Cardiac muscle cell (in vitro differentiated cells and primary cell): ENCODE data around the gene ABCG2. TPM values are rescaled to one million over a fixed set of nuclear protein-coding genes. Genes with fewer than 3 reads are reported as not detected.

Experiments
- DNase-seq, 2 donors: peaks; one replicate each; pipeline versions ENCODE4 v3.0.0 to v3.0.0-alpha.2; 2010 to 2017; ENCODE audit warnings: low read depth in 1 of 2, low spot score in 1 of 2
- H3K27ac ChIP-seq: fragments of 200-600 bp; sonication (generic); 2 replicates; pipeline ENCODE4 v1.5.1; 2016
- H3K27me3 ChIP-seq: fragments of 200-600 bp; sonication (generic); 2 replicates; pipeline ENCODE4 v1.6.0; 2016; ENCODE audit warnings: control low read depth
- H3K36me3 ChIP-seq: fragments of 200-600 bp; sonication (generic); 2 replicates; pipeline ENCODE4 v1.5.1; 2016; ENCODE audit warnings: control low read depth
- H3K4me1 ChIP-seq: fragments of 200-600 bp; sonication (generic); 2 replicates; pipeline ENCODE4 v1.8.1; 2017; ENCODE audit warnings: low read depth, mild to moderate bottlenecking, mixed run types
- H3K4me3 ChIP-seq: fragments of 200-600 bp; sonication (generic); 2 replicates; pipeline ENCODE4 v1.5.1; 2016; ENCODE audit warnings: mild to moderate bottlenecking
- H3K9me3 ChIP-seq: fragments of 200-600 bp; sonication (generic); 2 replicates; pipeline ENCODE4 v1.5.1; 2017; ENCODE audit warnings: low read depth, mild to moderate bottlenecking, control low read depth
- CTCF ChIP-seq: IDR thresholded peaks from 2 replicates; pipeline ENCODE4 v1.5.1; 2012; ENCODE audit warnings: low read depth, mild to moderate bottlenecking, low read length
- polyA plus RNA-seq: library from polyadenylated mRNA; unstranded; fragments of >200 nt; fragmentation: Nextera tagmentation; extraction: Ambion mirVana; gene quantifications from 2 replicates; pipeline ENCODE4 v1.2.1, GENCODE V29; 2016
- total RNA-seq: library from RNA; depleted of rRNA; stranded (reverse); fragments of >200 nt; gene quantifications from 2 replicates; pipeline ENCODE4 v1.2.3, GENCODE V29; 2016

Gene ABCG2
- total and polyA plus RNA-seq, 2 experiments from 2014 or later = not detected

- H3K9me3 ChIP-seq = no peaks in the 10 kb centered on the region
- DNase-seq = no peak
- H3K4me1 ChIP-seq = no peaks in the 10 kb centered on the region
- H3K36me3 ChIP-seq = no peaks in the 10 kb centered on the region
- no peaks in the 10 kb centered on the region for H3K27me3 ChIP-seq
- no peak overlapping the region for H3K27ac ChIP-seq
- H3K4me3 ChIP-seq = no peak overlapping the region
- no peak for TF ChIP-seq CTCF
Measured at GRCh38 chr4:88144048-88144447, 14.4 kb downstream of the ABCG2 start.

- Histone ChIP-seq H3K4me3 (no peak overlapping the region), H3K4me1 (no peaks in the 10 kb centered on the region), H3K36me3 (no peaks in the 10 kb centered on the region), H3K27me3 (no peaks in the 10 kb centered on the region), H3K27ac (no peak overlapping the region), H3K9me3 (no peaks in the 10 kb centered on the region)
- peak in 1 of 2 donors; percentile 28 for DNase-seq
- no peak for TF ChIP-seq CTCF
Measured at GRCh38 chr4:88143504-88143903, 14.9 kb downstream of the ABCG2 start.

- no peak for TF ChIP-seq CTCF
- Histone ChIP-seq H3K9me3 (no peaks in the 10 kb centered on the region), H3K27ac (no peak overlapping the region), H3K36me3 (no peaks in the 10 kb centered on the region), H3K27me3 (no peaks in the 10 kb centered on the region), H3K4me1 (no peaks in the 10 kb centered on the region), H3K4me3 (no peak overlapping the region)
- DNase-seq = peak in 1 of 2 donors; percentile 75
Measured at GRCh38 chr4:88138561-88138960, 19.9 kb downstream of the ABCG2 start.

GRCh38 chr4:88137112-88137511, 21.3 kb downstream of the ABCG2 start:
- Histone ChIP-seq H3K27me3 (no peaks in the 10 kb centered on the region), H3K9me3 (no peaks in the 10 kb centered on the region), H3K36me3 (no peaks in the 10 kb centered on the region), H3K4me3 (no peak overlapping the region), H3K4me1 (no peaks in the 10 kb centered on the region), H3K27ac (no peak overlapping the region)
- TF ChIP-seq CTCF = no peak
- DNase-seq = no peak

- H3K4me1 ChIP-seq = no peaks in the 10 kb centered on the region
- no peaks in the 10 kb centered on the region for H3K27me3 ChIP-seq
- peak in 1 of 2 donors; percentile 36 for DNase-seq
- H3K9me3 ChIP-seq = no peaks in the 10 kb centered on the region
- no peak overlapping the region for H3K4me3 ChIP-seq
- no peak for TF ChIP-seq CTCF
- H3K27ac ChIP-seq = no peak overlapping the region
- no peaks in the 10 kb centered on the region for H3K36me3 ChIP-seq
Measured at GRCh38 chr4:88136249-88136648, 22.2 kb downstream of the ABCG2 start.

GRCh38 chr4:88135356-88135663, 23.1 kb downstream of the ABCG2 start:
- Histone ChIP-seq H3K4me3 (no peak overlapping the region), H3K27ac (no peak overlapping the region), H3K27me3 (no peaks in the 10 kb centered on the region), H3K36me3 (no peaks in the 10 kb centered on the region), H3K4me1 (no peaks in the 10 kb centered on the region), H3K9me3 (no peaks in the 10 kb centered on the region)
- no peak for DNase-seq
- no peak for TF ChIP-seq CTCF
